ENCODE data around the gene VWA1.

DNA sequence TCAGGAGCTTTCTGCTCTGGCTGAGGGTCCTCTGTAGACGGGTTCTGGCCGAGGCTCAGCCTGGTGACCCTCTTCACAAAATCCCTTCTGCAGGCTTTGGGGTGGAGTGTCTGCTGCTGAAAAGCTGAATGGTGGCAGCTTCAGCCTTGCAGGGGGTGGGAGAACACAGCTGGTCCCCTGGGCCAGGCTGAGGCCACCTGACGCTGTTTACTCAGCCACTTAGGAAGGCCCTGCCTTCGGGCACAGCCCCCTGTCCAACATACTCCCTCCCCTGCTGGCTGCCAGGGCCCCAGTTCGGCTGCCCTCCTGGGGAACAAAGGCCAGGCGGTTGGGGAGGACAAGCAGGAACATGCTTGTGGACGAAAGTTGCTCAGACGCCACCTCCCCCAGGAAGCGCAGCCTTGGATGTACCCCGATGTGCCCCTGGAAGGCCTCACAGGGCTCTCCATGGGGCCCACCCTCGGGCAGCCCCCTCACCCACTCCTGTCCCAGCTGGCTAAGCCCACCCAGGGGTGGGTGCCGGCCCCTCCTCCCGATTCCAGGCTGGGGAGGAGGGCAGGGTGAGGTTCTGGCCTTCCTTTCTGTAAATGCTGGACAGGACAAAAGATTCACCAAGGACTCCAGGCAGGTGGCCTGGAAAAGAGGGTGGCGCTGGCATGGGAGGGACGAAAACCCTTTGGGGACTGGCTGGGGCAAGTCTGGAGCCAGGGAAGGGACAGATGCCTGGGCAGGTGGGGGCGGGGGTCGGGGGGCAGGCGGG, 14.2 kb upstream of the VWA1 start, which contains the start of gene ANKRD65:
- TF ChIP-seq, protein P1, sequence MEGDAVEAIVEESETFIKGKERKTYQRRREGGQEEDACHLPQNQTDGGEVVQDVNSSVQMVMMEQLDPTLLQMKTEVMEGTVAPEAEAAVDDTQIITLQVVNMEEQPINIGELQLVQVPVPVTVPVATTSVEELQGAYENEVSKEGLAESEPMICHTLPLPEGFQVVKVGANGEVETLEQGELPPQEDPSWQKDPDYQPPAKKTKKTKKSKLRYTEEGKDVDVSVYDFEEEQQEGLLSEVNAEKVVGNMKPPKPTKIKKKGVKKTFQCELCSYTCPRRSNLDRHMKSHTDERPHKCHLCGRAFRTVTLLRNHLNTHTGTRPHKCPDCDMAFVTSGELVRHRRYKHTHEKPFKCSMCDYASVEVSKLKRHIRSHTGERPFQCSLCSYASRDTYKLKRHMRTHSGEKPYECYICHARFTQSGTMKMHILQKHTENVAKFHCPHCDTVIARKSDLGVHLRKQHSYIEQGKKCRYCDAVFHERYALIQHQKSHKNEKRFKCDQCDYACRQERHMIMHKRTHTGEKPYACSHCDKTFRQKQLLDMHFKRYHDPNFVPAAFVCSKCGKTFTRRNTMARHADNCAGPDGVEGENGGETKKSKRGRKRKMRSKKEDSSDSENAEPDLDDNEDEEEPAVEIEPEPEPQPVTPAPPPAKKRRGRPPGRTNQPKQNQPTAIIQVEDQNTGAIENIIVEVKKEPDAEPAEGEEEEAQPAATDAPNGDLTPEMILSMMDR (conservative IDR thresholded peaks at IDR 0.05), result no peak
- no peak for TF ChIP-seq ZFX (IDR thresholded peaks at IDR 0.05)
